ENCODE measurements around the gene ATP6V0C.

DNA sequence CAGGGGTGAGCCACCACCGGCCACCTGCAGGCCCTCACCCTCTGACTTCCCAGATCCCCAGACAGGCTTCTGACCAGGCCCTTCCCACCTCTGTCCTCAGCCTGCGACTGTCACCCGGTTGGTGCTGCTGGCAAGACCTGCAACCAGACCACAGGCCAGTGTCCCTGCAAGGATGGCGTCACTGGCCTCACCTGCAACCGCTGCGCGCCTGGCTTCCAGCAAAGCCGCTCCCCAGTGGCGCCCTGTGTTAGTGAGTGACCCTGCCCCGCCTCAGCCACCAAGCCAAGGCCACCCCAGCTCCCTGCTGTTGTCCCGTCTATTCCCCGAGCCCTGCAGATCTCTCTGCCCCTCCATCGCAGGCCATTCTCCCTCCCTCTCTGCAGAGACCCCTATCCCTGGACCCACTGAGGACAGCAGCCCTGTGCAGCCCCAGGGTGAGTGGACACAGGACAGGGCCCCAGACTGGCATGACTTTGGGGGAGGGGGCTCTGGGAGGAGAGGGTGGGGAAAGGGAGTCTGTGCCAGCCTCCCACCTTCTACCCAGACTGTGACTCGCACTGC, 40.8 kb upstream of the ATP6V0C start:
- TF ChIP-seq RAD21 (IDR thresholded peaks at IDR 0.05) (no peak), MAX (IDR thresholded peaks at IDR 0.05) (no peak), RXRA (IDR thresholded peaks at IDR 0.05) (no peak), HNF4A (conservative IDR thresholded peaks at IDR 0.05) (no peak), YY1 (IDR thresholded peaks at IDR 0.05) (no peak), TAF1 (conservative IDR thresholded peaks at IDR 0.05) (no peak), JUND (IDR thresholded peaks at IDR 0.05) (no peak), ZBTB33 (IDR thresholded peaks at IDR 0.05) (no peak), EGR1 (IDR thresholded peaks at IDR 0.05; ENCODE audit: low read depth in 2 of 2) (no peak), ATF3 (IDR thresholded peaks at IDR 0.05) (no peak), FOXA1 (IDR thresholded peaks at IDR 0.05) (no peak), SP1 (IDR thresholded peaks at IDR 0.05) (no peak), REST (IDR thresholded peaks at IDR 0.05) (no peak)
- TF ChIP-seq, protein P1, sequence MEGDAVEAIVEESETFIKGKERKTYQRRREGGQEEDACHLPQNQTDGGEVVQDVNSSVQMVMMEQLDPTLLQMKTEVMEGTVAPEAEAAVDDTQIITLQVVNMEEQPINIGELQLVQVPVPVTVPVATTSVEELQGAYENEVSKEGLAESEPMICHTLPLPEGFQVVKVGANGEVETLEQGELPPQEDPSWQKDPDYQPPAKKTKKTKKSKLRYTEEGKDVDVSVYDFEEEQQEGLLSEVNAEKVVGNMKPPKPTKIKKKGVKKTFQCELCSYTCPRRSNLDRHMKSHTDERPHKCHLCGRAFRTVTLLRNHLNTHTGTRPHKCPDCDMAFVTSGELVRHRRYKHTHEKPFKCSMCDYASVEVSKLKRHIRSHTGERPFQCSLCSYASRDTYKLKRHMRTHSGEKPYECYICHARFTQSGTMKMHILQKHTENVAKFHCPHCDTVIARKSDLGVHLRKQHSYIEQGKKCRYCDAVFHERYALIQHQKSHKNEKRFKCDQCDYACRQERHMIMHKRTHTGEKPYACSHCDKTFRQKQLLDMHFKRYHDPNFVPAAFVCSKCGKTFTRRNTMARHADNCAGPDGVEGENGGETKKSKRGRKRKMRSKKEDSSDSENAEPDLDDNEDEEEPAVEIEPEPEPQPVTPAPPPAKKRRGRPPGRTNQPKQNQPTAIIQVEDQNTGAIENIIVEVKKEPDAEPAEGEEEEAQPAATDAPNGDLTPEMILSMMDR (IDR thresholded peaks at IDR 0.05; ENCODE audit: low read depth, low read length, missing input control): no peak

Measured in liver (tissue), 3 donors.